ENCODE results near the gene FAAH.

Gene FAAH

DNA sequence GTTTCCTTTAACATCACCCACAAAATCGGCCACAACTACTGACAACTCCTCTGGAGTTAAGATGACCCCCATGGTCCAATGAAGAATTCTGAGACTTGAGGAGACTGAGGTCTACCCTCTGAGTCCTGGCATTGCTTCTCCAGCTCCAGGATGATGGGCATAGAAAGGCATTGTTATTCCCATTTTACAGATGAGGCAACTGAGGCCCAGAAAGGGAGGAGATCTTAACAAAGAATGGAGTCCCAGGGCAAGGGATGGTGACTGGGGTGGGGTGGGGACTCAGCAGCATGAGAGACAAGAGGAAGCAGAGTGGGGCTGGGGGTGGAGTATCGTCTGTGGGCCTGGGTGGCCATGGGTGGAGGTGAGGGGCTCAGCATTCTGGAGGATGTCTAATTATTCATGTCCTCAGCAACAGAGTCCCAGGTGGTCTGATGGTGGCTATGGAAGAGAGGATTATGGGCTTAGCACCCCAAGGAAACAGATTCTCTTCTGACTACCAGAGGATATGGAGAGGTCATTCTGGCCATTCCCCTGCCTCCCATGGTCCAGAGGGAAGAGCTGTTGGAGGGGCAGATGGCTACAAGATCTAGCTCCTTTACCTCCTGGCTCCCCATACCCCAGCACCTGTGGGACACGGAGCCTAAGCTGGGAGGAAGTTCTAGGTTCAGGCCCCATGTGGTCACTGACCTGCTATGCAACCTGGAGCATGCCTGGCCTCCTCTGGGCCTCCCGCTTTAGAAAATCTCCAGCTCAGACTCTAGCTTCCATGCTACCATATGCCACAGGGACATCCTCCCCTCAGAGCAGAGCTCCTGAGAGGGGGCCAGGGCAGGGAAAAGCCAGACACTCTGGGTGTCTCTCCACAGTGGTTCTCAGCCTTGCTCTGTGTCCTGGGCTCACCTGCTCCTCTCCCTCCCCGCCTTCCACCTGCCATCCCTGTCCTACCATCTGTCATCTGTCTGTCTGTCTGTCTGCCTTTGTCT is 58.1 kb downstream of the FAAH start:
- DNase-seq = no peak

DNA sequence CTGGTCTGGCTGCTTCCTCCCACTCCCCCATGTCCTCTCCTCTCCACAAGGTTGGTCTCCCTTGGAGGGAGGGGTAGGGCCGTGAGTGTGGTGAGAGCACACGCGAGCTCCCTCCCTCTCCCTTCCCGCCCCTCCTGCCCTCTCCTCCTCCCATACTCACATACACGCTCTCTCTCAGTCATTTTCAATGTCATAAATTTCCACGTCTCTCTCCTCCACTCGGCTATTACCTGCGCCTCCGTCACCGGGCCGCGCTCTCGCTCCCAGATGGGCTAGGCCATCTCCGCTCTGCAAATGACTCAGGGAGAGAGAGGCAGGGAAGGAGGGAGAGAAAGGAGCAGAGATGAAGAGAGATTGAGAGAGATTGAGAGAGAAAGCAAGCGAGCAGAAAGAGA is 58.8 kb downstream of the FAAH start:
- no peak for DNase-seq

DNA sequence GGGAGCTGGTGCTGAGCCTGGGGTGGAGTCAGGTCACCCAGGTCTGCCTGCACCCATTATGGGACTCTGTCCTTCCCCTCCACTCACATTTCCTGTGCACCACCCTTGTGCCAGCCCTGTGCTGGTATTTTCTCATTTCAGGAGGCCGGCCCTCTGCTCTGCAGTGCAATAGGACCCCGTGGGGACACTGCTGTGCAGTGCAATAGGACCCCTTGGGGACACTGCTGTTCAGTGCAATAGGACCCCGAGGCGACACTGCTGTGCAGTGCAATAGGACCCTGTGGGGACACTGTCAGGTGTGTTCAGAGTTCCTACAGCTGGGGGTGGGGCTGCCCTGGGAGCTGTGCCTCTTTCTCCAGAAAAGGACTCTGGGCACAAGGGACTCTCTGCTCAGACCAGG is 59.3 kb downstream of the FAAH start:
- no peak for DNase-seq

DNA sequence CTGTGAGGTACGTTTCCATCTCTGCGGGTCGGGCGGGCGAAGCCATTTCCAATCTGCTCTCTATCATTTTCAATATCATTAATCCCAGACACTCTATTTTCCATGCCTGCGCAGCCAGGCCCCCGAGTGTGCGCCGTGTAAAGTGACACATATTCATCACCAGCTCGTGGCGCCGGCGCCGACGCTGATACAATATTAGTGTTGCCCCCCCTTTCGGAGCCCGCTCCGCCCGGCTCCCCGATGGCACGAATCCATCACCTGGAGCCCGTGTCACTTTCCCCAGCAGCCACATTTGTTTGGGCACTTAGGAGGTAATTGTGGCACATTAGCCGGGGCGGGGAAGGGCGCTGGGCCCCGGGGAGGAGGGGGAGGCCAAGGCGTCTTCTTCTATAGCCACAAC is 61.8 kb downstream of the FAAH start:
- no peak for DNase-seq

DNA sequence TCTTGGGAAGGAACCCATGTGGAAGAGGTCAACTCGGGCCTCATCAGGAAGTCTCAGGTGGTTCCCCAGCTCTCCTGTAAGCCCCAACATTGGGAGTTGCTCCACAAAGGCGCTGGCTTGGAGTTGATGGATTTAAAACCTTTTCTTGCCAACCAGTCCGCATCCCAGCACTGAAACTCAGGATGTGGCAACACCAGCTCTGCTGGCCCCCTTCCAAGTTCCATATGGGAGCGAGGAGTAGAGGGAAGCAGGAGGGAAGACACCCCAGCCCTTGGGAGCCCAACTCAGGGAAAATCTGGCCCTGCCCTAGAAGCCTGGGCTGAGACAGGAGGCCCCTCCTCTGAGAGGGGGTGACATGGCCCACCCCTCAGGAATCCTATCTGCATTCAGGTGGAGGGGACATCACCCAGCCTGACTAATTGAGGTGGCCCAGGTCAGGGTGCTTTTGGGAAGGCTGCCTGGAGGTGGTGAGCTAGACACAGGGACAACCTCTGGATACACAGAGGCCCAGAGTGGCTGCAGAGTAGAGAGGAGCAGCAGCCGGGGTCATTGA is 62.4 kb downstream of the FAAH start:
- no peak for DNase-seq

DNA sequence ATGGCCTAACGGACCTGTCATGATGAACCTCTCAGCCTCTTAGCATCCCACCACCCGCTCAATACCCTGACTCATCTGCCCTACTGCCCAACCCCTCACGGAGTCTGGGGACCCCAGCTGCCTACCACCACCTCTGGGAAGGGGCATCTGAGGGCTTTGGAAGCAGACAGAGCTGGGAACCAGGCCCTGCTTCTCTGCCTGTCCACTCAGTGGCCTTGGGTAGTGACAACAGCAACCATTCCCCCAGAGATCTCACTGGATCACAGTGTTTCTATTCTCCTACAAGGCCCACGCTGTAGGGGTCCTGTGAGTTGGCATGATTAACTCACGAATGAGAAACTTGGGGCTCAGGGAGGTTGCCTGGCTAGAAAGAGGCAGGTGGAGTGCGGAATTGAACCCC is 63.1 kb downstream of the FAAH start:
- no peak for DNase-seq

DNA sequence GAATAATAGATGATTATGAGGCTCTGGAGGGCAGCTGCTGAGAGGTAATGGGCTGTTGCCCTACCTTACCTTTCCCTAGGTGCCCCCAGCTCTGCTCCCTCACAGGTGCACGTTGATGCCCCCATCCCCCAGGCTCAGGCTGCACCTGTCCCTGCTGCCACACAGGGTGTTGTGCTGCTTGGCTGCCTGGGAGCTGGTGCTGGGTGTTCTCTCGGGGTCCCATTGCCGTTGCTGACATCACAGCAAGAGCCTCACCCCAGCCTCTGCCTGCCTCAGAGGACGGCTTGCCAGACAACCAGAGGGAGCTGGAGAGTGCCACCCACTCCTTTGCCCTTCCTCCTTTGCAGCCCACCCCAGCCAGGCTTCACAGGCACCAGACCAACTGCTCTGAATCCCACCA is 64.1 kb downstream of the FAAH start:
- DNase-seq = no peak

DNA sequence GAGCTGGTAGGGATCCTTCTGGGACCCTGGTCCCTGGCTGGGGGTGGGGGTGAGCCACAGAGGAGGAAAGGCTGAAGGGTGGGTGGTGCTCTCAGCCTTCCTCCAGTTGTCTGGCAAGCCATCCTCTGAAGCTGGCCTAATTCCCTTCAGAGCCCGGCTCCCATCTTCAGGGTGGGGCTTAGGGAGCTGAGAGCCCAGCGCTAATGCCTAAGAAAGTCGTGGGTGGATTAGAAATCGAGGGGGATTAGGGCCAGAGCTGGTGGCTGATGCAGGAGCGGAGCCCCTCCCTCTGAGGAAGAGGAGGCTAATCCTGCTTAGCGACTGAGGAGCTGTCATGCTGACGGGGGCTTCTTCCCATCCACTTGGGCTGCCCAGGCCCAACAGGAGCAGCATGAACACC is 64.7 kb downstream of the FAAH start:
- DNase-seq = no peak

DNA sequence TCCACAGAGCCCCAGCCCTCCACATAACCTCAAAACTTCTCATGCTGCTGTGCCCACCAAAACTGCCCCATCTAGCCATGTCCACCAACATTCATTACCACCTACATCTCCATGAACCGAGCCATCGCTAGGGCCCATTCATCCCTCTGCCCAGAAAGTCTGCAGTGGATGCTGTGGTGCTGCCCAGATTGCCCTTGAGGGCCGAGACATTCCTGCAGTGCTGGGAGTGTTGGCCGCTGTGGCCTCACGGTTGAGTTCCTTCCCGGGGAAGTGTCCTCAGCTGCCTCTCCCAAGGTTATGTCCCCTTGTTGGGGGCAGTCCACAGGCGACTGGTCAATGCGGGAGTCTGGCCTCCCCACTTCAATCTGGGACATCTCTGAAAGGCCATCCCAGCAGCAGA is 65.2 kb downstream of the FAAH start:
- DNase-seq = no peak

DNA sequence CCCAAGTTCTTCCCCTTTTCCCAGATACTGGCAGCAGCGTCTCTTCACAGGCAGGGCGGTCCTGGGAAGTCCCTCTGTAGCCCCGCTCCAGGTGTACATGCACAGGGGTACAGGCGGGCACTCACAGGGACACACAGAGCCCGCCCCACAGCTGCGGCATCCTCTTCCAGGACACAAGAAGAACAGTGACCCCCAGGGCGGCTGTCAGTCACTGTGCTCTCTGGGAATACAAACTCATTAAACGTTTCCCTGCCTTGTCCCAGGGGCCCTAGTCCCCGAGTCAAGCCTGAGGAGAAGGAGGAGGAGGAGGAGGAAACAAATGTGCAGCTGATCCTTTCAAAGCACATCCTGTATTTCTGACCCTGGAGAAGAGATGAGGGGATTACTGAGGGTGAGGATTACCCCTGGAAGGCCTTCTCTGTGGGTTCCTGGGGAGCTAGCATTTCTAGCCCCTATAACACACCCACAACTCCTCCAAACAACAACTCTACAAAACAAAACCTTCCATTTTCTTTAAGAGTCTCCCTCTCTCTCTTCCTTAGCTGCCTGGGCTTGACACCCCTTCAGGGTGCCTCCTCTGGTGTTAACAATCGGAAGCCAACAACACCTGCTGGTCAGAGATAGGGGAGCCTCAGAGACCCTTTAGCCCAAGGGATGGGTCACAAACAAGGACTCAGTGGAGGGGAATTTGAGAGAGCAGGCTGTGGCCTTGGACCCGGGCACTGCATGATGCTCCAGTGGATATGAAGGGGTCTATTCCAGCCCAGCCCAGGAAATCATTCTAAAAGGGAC is 67.1 kb downstream of the FAAH start:
- DNase-seq = no peak

DNA sequence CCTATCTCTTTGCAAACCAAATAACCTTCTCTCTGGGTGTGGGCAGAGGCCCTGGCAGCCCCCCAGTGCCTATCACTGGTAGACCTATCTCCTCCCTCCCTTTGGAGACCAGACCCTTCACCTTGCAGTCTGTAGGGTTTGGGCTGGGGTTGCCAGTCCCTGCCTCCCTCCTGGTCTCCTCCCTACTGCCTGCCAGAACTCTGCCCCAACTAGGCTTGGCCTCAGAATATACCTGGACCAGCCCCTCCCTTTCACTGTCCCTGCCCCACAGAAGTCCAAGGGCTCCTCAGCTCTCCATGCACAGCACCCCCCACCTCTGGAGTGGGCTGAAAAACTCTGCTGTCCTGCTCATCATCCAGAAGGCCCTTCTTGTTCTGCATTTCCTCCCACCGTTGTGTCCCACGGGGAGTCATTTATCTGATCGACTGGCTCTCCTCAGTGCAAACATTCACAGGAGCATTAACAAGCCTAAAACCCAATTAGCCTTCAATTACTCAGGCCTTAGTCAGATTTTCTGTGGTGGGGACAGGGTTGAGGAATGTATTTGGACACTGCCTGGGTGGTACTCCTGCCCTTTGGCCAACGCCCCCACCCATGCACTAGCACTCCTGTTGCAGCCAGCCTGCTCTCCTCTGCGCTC is 67.8 kb downstream of the FAAH start:
- DNase-seq = no peak

All from suppressor macrophage treated with lipopolysaccharide for 4 hours (primary cell).